Uterus (tissue), 2 donors: ENCODE measurements around the gene MS4A14.

Experiments
- POLR2A ChIP-seq, 2 donors: fragments of 450-650 bp; IDR thresholded peaks; one replicate each; pipeline ENCODE4 v1.6.1; 2016; ENCODE audit warnings: antibody characterized with exemption in 2 of 2, mild to moderate bottlenecking in 1 of 2, moderate library complexity in 1 of 2
- TF ChIP-seq, protein P1 (sequence below), 4 experiments: fragments of 200-600 bp in 2 of 4; fragments of 450-650 bp in 2 of 4; sonication (generic) in 2 of 4; IDR thresholded peaks; one replicate each; pipeline ENCODE4 v1.5.1; 2016 to 2019; ENCODE audit warnings: antibody characterized with exemption in 4 of 4, mild to moderate bottlenecking in 2 of 4, moderate library complexity in 1 of 4

DNA sequence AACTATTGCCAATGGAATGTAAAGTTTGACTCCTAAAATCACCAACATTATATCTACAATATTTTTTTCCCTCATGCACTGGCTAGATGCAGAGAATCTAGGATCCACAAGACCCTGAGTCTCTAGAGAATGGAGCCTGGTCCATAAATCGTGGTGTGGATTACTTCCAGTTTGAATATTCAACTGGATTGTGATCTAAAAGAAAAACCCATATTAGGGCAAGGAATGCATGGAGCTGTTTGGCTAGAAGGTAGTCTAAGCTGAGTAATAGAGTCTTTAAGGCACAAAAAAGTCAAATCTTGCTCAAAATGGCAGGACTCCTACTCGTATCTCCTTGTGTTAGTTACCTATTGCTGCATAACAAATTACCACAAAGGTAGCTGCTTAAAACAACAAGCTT, 23.8 kb downstream of the MS4A14 start:
- TF ChIP-seq, protein P1, sequence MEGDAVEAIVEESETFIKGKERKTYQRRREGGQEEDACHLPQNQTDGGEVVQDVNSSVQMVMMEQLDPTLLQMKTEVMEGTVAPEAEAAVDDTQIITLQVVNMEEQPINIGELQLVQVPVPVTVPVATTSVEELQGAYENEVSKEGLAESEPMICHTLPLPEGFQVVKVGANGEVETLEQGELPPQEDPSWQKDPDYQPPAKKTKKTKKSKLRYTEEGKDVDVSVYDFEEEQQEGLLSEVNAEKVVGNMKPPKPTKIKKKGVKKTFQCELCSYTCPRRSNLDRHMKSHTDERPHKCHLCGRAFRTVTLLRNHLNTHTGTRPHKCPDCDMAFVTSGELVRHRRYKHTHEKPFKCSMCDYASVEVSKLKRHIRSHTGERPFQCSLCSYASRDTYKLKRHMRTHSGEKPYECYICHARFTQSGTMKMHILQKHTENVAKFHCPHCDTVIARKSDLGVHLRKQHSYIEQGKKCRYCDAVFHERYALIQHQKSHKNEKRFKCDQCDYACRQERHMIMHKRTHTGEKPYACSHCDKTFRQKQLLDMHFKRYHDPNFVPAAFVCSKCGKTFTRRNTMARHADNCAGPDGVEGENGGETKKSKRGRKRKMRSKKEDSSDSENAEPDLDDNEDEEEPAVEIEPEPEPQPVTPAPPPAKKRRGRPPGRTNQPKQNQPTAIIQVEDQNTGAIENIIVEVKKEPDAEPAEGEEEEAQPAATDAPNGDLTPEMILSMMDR (IDR thresholded peaks at IDR 0.05): no peak
- TF ChIP-seq POLR2A (IDR thresholded peaks at IDR 0.05): no peak
